Right atrium auricular region (tissue), 2 donors: ENCODE results near the gene CHMP4A. TPM values are rescaled to one million over a fixed set of nuclear protein-coding genes. Genes with fewer than 3 reads are reported as not detected.

Experiments used
- DNase-seq: peaks from one replicate; pipeline ENCODE4 v3.0.0-alpha.2; 2019; ENCODE audit warnings: low spot score
- H3K27ac ChIP-seq, 2 donors: fragments of 200-600 bp; sonication (generic); 1 replicate in 1 of 2; 2 replicates in 1 of 2; pipeline ENCODE4 v1.5.1; 2016 to 2019
- H3K27me3 ChIP-seq, 2 donors: fragments of 200-600 bp; sonication (generic); one replicate each; pipeline versions ENCODE4 v1.5.1 to v1.6.0; 2017 to 2019
- H3K36me3 ChIP-seq: fragments of 200-600 bp; sonication (generic); one replicate; pipeline ENCODE4 v1.5.1; 2016
- H3K4me1 ChIP-seq, 2 donors: fragments of 200-600 bp; sonication (generic); one replicate each; pipeline versions ENCODE4 v1.5.1 to v1.6.0; 2017 to 2019
- H3K4me3 ChIP-seq, 2 donors: fragments of 200-600 bp; sonication (generic); 1 replicate in 1 of 2; 2 replicates in 1 of 2; pipeline ENCODE4 v1.5.1; 2017 to 2019; ENCODE audit warnings: mild to moderate bottlenecking in 1 of 2, moderate library complexity in 1 of 2
- H3K9me3 ChIP-seq, 2 donors: fragments of 200-600 bp; sonication (generic); one replicate each; pipeline ENCODE4 v1.5.1; 2019
- CTCF ChIP-seq, 2 donors: fragments of 200-600 bp; sonication (generic); IDR thresholded peaks; one replicate each; pipeline ENCODE4 v1.5.1; 2019; ENCODE audit warnings: antibody characterized with exemption in 2 of 2
- total RNA-seq, 2 donors: library from RNA; depleted of rRNA; stranded (reverse); fragments of >200 nt; gene quantifications; one replicate each; pipeline ENCODE4 v1.1.0, GENCODE V29; 2016

CHMP4A gene
- total RNA-seq, 2 donors from 2014 or later = 31.6 to 63.0 TPM

- no peak overlapping the region for H3K27ac ChIP-seq
- H3K4me1 ChIP-seq = peaks cover 0 to 10% of the 10 kb centered on the region in 2 donors
- TF ChIP-seq CTCF (IDR thresholded peaks at IDR 0.05) = no peak
- no peaks in the 10 kb centered on the region for H3K27me3 ChIP-seq
- no peaks in the 10 kb centered on the region for H3K9me3 ChIP-seq
- no peak overlapping the region for H3K4me3 ChIP-seq
- no peak for DNase-seq
- H3K36me3 ChIP-seq = peaks cover 13% of the 10 kb centered on the region
These were observed 36.1 kb downstream of the CHMP4A start for GRCh38 chr14:24177041-24177825.

- Histone ChIP-seq H3K27me3 (no peaks in the 10 kb centered on the region), H3K36me3 (peaks cover 7% of the 10 kb centered on the region), H3K4me1 (peaks cover 0 to 15% of the 10 kb centered on the region in 2 donors), H3K27ac (no peak overlapping the region), H3K4me3 (no peak overlapping the region), H3K9me3 (no peaks in the 10 kb centered on the region)
- no peak for TF ChIP-seq CTCF (IDR thresholded peaks at IDR 0.05)
- DNase-seq = no peak
These were observed 36.7 kb downstream of the CHMP4A start for GRCh38 chr14:24176599-24176998.

GRCh38 chr14:24172871-24173281, 40.4 kb downstream of the CHMP4A start:
- no peak overlapping the region for H3K27ac ChIP-seq
- H3K36me3 ChIP-seq = peaks cover 6% of the 10 kb centered on the region
- no peaks in the 10 kb centered on the region for H3K27me3 ChIP-seq
- H3K4me3 ChIP-seq = peak overlapping the region in 1 of 2 donors; percentile 40
- TF ChIP-seq CTCF (IDR thresholded peaks at IDR 0.05) = no peak
- DNase-seq = no peak
- no peaks in the 10 kb centered on the region for H3K9me3 ChIP-seq
- peaks cover 0 to 9% of the 10 kb centered on the region in 2 donors for H3K4me1 ChIP-seq

- Histone ChIP-seq H3K27ac (no peak overlapping the region), H3K27me3 (no peaks in the 10 kb centered on the region), H3K4me1 (peaks cover 0 to 9% of the 10 kb centered on the region in 2 donors), H3K9me3 (no peaks in the 10 kb centered on the region), H3K4me3 (peak overlapping the region; percentile 12 to 40), H3K36me3 (peaks cover 11% of the 10 kb centered on the region)
- TF ChIP-seq CTCF (IDR thresholded peaks at IDR 0.05) = no peak
- DNase-seq = no peak
These were observed 40.9 kb downstream of the CHMP4A start for GRCh38 chr14:24172261-24172860.

GRCh38 chr14:24171422-24172260, 41.6 kb downstream of the CHMP4A start, which contains the start of gene REC8:
Gene REC8, plus strand, starts transcription at chr14:24172080. Its CDS starts 473 bp downstream, at chr14:24172553.
- peak; percentile 89 for DNase-seq
- Histone ChIP-seq H3K4me1 (peaks cover 0 to 9% of the 10 kb centered on the region in 2 donors), H3K36me3 (peaks cover 18% of the 10 kb centered on the region), H3K27ac (no peak within 1 kb of the TSS), H3K27me3 (no peaks in the 10 kb centered on the region), H3K9me3 (no peaks in the 10 kb centered on the region), H3K4me3 (peak within 1 kb of the TSS; percentile 12 to 40)
- TF ChIP-seq CTCF (IDR thresholded peaks at IDR 0.05) = no peak
